NCI-H1417 treated with DMSO at 0.1 percent for 48 hours (cell line): ENCODE results near the gene MKS1.
A peak's percentile ranks its signal among the peaks of the same experiment; 100 is the strongest.

ENCODE experiments used
- DNase-seq: peaks from one replicate; lab custom pipeline; 2025; lab: John Stamatoyannopoulos, UW

Gene MKS1

GRCh38 chr17:58219007-58219788 lies at the start of gene MKS1:
Gene MKS1, minus strand, starts transcription at chr17:58219255. Its CDS starts 25 bp downstream, at chr17:58219230.
- peak; percentile 71 for DNase-seq

- no peak for DNase-seq
These were observed 49.3 kb upstream of the MKS1 start for GRCh38 chr17:58268326-58268725.

GRCh38 chr17:58267347-58268324 lies 48.6 kb upstream of the MKS1 start:
- no peak for DNase-seq

- no peak for DNase-seq
These were observed 47.1 kb upstream of the MKS1 start for GRCh38 chr17:58265902-58266875.

DNA sequence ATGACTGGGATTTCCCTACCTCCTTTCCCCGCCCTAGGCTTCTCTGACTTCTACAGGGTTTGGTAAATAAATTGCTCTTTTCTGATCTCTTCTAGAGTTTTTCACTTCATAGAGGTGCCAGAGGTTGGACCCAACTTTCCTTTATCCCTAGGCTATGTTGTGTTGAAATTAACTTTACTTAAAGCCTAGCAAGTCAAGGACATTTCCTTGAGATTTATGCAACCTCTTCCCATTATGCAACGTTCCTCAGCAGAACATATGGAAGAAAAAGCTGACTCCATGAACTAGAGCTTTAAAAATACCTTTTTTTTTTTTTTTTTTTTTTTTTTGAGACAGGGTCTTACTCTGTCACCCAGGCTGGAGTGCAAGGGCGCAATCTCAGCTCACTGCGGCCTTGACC lies 46.2 kb upstream of the MKS1 start:
- no peak for DNase-seq

DNA sequence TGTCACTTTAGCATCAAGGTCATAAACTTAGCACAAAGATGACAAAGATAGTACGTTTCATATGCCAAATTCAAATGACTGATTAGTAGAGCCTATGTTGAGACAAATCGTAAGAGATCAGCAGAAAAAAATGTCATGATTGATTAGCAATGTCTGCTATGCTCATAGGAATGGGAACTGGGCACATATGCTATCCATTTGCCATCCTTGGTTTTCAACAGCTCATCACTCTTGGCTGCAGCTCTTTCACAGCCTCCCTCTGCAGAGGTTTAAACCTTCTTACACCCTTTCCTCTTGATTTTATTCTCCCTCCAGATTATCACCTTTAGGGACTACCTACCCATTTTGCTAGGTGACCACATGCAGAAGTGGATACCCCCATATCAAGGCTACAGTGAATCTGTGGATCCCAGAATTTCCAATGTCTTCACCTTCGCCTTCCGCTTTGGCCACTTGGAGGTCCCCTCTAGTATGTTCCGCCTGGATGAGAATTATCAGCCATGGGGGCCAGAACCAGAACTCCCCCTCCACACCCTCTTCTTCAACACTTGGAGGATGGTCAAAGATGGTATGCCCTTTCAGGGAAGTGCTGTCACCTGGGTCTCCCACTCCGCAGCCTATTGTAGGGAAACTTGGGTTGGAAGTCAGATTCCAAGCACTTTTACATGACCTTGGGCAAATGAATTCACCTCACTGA lies 45.5 kb upstream of the MKS1 start:
- DNase-seq, result no peak

DNA sequence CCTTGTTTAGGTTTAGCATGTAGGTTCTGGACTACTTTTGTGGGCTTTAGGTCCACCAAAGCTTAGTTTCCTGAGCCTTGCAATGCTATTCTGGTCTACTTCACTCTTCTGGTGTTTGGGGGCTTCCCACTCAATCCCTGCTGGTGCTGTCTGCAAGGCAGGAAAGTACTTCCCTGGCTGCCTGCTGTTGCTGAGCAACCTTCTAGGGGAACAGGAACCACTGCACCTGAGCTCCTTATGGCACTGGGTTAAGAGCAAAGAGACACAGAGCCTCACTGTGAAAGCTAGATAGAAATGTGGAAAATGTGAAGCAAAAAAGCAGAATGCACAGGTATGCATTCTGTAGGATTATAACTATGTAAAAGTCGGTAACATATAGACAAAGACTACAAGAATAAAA lies 44.7 kb upstream of the MKS1 start:
- no peak for DNase-seq

- DNase-seq, result no peak
These were observed 43.1 kb upstream of the MKS1 start for GRCh38 chr17:58262149-58262548.

GRCh38 chr17:58254803-58255202 lies 35.7 kb upstream of the MKS1 start:
- DNase-seq, result no peak

GRCh38 chr17:58253082-58253481 lies 34.0 kb upstream of the MKS1 start:
- no peak for DNase-seq

DNA sequence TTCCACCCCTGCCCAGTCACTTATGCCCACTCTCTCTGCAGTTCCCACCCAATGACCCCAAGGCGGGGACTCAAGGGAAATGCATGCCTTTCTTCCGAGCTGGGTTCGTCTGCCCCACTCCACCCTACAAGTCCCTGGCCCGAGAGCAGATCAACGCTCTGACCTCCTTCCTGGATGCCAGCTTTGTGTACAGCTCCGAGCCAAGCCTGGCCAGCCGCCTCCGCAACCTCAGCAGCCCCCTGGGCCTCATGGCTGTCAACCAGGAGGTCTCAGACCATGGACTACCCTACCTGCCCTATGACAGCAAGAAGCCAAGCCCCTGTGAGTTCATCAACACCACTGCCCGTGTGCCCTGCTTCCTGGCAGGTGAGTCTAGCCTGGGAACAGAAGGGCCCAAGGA lies 33.1 kb upstream of the MKS1 start:
- no peak for DNase-seq

GRCh38 chr17:58250344-58251011 lies 31.4 kb upstream of the MKS1 start:
- DNase-seq, result no peak

- DNase-seq, result peak; percentile 12
These were observed 30.4 kb upstream of the MKS1 start for GRCh38 chr17:58249270-58250133.

- DNase-seq, result no peak
These were observed 29.9 kb upstream of the MKS1 start for GRCh38 chr17:58248955-58249269.

DNA sequence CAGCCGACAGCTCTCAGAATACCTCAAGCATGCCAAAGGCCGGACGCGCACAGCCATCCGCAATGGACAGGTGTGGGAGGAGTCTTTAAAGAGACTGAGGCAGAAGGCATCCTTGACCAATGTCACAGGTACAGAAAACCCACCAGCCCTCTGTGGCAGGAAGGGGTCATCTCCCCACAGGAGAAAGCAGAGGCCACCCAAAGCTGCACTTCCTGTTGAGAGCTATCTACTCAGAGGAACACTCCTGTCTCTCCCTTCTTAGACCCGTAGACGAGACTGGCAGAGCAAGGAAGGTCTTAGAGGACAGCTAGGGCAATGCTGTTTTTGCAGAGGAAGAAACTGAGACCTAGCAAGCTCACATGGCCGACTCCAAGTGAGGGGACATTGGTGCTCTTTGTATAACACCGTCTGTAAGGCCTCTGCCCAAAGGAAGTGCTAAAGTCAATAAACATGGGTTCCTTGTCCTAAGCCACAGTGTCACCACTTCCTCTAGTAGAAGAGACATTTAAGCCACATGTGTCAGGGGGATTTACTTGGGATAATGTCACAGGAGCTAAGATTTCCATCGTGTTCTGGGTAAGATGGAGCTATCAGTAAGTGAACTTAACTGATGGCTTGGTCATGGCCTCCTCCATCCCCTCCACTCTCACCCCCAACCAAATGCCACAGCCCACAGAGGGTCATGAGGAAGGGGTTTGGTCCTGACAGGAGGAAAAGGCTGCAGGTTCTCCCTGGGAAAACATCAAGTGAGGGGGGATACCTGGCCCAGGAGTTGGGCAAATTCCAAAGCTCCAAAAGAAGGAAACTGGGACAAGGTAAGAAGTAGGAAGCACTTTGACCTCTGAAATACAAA lies 28.7 kb upstream of the MKS1 start:
- DNase-seq, result no peak

- no peak for DNase-seq
These were observed 27.7 kb upstream of the MKS1 start for GRCh38 chr17:58246781-58247180.

DNA sequence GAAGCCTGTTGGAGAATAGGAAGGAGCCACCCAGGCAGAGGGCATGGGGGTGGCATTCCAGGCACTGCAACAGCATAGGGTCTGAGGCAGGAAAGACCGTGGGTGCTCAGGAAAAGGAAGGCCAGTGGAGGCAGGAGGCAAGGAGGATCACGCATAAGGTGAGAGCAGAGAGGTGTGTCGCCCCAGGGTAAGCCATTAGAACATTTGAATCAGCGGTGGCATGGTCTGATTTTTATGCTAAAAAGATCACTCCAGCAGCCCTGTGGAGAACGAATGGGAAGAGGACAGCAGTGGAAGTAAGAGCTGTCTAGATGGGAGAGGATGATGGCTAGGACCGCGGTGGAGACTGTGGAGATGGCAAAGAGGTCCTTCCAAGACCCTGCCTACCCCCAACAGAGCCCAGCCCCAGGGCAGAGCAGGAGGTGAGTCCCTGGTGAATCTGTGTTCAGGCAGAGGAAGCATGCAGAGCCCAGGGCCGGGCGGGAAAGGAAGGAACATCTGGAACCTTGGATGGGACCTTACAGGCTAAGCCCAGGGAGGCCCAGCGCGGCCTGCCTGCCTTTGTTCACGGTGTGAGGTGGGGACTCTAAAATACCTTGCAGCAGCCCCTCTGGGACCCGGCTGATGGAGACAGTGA lies 27.2 kb upstream of the MKS1 start:
- no peak for DNase-seq

DNA sequence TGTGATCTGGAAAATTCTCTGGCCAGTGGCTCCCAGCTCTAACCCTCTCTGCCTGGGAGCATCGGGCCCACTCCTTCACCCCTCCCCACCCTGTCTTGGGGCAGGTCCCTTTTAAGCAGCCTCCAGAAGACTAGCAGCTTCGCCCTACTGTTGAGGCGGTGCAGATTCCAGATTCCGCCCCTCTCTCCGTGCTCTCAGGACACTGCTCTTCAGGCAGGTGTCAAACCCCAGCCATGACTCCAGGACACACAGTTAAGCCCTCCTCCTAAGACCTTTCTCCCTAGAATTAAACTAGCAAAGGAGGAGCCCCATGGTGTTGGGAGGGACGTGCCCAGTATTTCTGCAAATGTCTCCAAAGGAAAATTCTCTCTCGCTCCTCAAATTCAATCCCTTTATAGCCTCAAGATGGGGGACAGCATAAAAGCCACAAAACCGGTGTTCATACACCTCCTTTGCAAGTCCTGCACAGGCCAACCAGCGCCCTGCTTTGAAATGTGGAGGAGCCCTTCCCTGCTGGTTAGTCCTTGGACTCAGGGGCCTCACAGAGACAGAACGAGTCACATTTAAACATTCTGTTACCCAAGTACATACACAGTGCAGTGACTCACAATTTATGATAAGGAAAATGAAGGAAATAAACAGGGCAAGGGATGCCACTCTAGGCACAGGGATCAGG lies 26.5 kb upstream of the MKS1 start:
- no peak for DNase-seq
